Cardiac fibroblast (primary cell): ENCODE results near the gene SAT1.

Source experiments
- DNase-seq, 2 donors: peaks; one replicate each; pipeline versions ENCODE4 v3.0.0 to v3.0.0-alpha.2; 2010; ENCODE audit warnings: low read depth in 2 of 2
- H3K4me3 ChIP-seq, 2 donors: replicated peaks in 1 of 2; 1 replicate in 1 of 2; 2 replicates in 1 of 2; pipeline ENCODE4 v1.5.1; 2011; ENCODE audit warnings: low read depth in 2 of 2, low read length in 2 of 2, mild to moderate bottlenecking in 2 of 2, moderate library complexity in 1 of 2
- TF ChIP-seq, protein P1 (sequence below): IDR thresholded peaks from one replicate; pipeline ENCODE4 v1.5.1; 2011; ENCODE audit warnings: low read depth, mild to moderate bottlenecking, low read length, inconsistent platforms

Gene SAT1

GRCh38 chrX:23822841-23823240, 39.9 kb downstream of the SAT1 start:
- DNase-seq: no peak
- no peak overlapping the region for H3K4me3 ChIP-seq
- TF ChIP-seq, protein P1, sequence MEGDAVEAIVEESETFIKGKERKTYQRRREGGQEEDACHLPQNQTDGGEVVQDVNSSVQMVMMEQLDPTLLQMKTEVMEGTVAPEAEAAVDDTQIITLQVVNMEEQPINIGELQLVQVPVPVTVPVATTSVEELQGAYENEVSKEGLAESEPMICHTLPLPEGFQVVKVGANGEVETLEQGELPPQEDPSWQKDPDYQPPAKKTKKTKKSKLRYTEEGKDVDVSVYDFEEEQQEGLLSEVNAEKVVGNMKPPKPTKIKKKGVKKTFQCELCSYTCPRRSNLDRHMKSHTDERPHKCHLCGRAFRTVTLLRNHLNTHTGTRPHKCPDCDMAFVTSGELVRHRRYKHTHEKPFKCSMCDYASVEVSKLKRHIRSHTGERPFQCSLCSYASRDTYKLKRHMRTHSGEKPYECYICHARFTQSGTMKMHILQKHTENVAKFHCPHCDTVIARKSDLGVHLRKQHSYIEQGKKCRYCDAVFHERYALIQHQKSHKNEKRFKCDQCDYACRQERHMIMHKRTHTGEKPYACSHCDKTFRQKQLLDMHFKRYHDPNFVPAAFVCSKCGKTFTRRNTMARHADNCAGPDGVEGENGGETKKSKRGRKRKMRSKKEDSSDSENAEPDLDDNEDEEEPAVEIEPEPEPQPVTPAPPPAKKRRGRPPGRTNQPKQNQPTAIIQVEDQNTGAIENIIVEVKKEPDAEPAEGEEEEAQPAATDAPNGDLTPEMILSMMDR: no peak

DNA sequence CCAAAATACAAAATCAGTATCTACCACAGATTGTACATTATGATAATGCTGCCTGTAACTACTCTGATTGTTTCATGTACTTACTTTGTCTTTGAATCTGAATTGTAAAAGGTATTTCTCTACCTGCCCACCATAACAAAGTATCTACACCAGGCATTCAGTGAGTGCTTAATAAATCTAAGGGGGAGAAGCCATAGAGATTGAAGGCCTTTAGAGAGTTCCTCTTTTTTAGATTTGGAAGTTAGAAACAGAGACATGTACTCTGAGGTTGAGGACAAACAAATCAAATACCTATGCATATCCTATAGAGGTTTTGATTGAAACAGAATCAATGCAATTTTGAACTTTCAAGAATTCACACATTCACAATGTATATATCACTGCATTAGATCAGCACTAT, 42.7 kb downstream of the SAT1 start:
- TF ChIP-seq, protein P1: no peak
- no peak for DNase-seq

DNA sequence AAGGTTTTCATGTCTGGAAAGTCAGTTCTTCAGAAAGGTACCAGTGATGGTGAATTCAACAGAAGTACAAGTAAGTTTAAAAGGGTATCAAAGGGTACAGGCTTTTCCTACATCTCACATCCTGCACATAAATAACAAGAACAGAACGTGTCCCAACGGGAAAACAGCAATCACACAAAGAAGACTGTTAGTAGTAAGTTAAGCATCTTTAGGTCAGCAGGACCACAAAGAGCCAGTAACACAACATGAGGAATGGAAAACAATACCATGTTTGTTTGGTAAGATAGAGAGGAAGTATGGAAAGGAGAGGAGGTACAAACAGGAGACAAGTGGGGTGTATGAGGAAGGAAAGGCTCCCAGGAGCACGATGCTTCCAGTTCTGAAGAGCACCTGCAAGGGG, 43.2 kb downstream of the SAT1 start:
- no peak for DNase-seq
- TF ChIP-seq, protein P1: no peak

More for the DNA sequence above, 42.7 kb downstream of the SAT1 start:
- H3K4me3 ChIP-seq: no peak overlapping the region

GRCh38 chrX:23826653-23827052, 43.7 kb downstream of the SAT1 start:
- DNase-seq: no peak
- TF ChIP-seq, protein P1: no peak

More for the DNA sequence above, 43.2 kb downstream of the SAT1 start:
- H3K4me3 ChIP-seq: no peak overlapping the region

GRCh38 chrX:23828881-23829280, 45.9 kb downstream of the SAT1 start:
- no peak for DNase-seq
- TF ChIP-seq, protein P1: no peak
- H3K4me3 ChIP-seq: no peak overlapping the region

More at GRCh38 chrX:23826653-23827052, 43.7 kb downstream of the SAT1 start:
- H3K4me3 ChIP-seq: no peak overlapping the region

DNA sequence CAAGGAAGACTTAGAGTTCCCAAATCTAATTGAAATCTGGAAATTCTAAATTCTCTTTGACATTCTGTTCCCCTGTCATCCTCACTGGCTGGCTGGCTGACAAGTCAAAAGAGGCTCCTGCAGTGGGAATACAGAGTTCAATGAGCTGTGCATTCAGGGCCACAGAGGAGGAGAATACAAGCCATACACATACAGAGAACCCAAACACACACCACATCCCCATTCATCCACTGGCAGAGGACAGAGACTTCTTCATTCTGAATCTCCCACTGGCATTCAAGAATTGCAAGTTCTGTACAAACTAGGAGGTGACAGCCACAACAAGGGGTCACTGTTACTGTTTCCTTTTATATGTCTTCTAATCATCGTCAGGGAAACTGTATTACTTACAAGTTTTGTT, 49.7 kb downstream of the SAT1 start:
- TF ChIP-seq, protein P1: no peak
- H3K4me3 ChIP-seq: no peak overlapping the region
- no peak for DNase-seq
